ENCODE results near the gene CLTA.
"Not testable (repeated sequence)": the region's sequence is repeated elsewhere in the genome, so short reads cannot be mapped to it uniquely, and the experiment has no call there.

The CLTA gene

DNA sequence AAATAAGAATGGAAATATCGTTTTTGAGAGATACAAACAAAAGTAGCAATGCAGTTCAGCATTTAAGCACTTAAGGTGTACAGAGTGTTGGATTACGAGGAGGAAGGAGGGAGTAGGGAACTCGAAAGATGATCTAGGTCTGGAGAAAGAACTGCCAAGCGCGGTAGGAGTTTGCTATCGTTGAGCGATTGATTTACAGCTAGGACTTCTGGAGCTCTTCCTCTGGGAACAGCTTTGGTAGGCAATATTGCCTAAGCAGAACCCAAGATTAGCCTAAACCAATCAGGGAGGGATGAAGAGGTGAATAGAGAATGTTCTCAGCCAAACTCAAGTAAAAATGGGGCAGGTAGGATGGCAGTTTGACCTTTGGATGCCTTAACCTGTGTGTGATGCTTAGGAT lies 965 bp downstream of the CLTA start:
- no peak for DNase-seq

GRCh38 chr9:36192196-36192595 lies 1.5 kb downstream of the CLTA start:
- no peak for DNase-seq

- DNase-seq: no peak
These were observed 2.3 kb downstream of the CLTA start for GRCh38 chr9:36193023-36193422.

GRCh38 chr9:36194326-36195000 lies 3.7 kb downstream of the CLTA start:
- DNase-seq: no peak

GRCh38 chr9:36204906-36205547 lies 14.3 kb downstream of the CLTA start:
- DNase-seq: no peak

- DNase-seq: no peak
These were observed 16.3 kb downstream of the CLTA start for GRCh38 chr9:36207016-36207415.

DNA sequence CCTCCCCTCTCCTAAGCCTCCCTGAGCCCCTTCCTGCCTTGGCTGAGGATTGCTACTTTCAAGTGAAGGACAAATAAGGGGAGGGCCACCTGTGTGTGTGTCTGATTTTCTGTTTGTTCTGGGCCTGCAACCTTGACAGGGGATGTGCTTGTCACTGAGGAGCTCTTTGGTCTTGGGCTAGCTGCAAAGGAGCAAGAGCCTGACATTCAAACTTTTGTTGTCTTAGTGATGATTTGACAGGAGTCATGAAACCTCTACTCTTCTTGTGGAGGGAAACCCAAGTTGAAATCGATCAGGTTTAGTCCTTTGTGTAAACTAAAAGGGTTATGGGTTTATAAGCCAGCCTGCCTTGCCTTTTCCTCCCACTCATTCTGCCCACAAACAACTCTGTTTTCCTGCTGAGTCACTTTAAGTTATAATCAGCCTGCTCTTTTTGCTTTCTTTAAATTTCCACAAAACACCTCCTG lies 16.9 kb downstream of the CLTA start:
- no peak for DNase-seq

GRCh38 chr9:36208521-36209253 lies 18.0 kb downstream of the CLTA start:
- no peak for DNase-seq

DNA sequence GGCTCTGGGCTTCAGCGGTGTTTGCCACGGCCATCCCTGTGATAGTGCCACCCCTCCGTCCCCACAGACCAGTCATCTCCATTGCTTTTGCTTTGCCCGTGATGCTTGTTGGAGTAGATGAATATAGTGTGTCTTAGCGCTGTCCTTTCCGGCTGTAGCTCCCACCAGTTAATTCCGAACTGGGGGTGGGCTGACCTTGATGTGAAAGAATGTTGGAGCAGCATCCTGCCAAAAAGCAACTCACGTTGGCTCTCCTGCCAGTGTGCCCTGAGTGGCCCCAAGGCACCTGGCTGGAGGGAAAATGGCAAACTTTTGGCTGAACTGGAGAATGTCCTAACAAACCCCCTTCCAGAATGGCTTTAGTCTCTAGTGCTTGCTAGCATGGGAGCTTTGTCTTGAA lies 20.0 kb downstream of the CLTA start:
- DNase-seq: no peak

- DNase-seq: no peak
These were observed 20.8 kb downstream of the CLTA start for GRCh38 chr9:36211510-36211909.

DNA sequence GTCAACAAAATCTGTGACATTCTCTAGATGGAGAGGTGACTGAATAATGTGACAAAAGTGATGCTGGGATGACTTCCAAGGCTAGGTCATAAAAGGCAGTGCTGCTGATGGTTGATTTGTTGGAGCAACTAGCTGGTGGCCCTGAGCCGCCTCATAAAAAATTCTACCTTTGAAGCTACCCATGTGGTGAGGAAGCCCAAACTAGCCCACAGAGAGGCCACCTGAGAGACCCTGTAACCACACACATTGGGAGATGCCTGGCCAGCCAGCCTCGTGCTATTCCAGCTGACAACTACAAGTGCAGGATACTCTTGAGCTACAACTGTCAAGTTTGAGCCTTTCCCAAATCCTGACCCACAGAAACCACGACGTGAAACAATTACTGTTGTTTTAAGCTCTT lies 22.7 kb downstream of the CLTA start:
- no peak for DNase-seq

DNA sequence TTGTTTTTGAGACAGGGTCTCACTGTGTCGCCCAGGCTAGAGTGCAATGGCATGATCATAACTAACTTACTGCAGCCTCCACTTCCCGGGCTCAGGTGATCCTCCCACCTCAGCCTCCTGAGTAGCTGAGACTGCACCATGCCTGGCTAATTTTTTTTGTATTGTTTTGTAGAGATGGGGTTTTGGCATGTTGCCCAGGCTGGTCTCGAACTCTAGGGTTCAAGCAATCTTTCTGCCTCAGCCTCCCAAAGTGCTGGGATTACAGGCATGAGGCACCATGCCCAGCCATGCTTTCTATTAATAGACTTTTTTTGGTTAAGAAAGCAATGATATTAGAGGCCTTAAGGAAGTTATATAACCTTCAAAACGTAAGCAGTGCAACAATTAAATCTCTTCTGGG lies 23.3 kb downstream of the CLTA start:
- no peak for DNase-seq

- no peak for DNase-seq
These were observed 23.9 kb downstream of the CLTA start for GRCh38 chr9:36214571-36214970.

GRCh38 chr9:36217256-36217968 lies 26.7 kb downstream of the CLTA start:
- no peak for DNase-seq

GRCh38 chr9:36218011-36218410 lies 27.3 kb downstream of the CLTA start:
- DNase-seq: no peak

GRCh38 chr9:36218411-36218901 lies 27.7 kb downstream of the CLTA start:
- no peak for DNase-seq

DNA sequence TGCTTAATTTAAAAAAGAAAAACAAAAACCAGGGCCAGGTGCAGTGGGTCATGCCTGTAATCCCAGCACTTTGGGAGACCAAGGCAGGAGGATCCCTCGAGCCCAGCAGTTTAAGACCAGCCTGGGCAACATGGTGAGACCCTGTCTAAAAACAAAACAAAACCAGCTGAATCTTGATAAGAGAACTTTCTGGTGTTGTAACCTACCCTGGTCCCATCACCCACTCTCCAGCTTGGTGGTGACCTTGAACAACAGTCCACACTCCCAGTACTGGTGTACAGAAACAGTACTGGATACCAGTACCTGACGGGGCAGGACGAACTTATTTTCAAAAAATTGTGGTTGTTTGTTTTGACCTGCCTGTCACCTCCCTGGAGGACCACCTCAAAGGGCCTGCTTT lies 30.9 kb downstream of the CLTA start:
- no peak for DNase-seq

DNA sequence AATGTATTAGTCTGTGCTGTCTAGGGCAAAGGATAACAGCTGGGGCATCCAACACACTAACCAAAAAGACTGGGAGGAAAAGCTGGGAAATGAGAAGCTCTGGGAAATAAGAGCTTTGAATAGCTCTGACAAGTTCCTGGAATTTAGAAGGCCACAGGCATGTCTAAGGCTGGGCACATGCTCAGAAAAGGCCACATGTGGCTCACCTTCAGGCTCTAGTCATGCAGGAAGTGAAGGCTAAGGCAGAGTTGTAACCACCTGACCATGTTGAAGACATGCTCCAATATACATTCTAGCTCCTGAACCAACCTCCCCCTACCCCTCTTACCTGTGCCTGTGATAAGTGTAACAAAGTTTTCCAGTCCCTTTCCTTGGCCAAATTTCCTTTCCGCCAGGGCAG lies 31.7 kb downstream of the CLTA start:
- DNase-seq: no peak

DNA sequence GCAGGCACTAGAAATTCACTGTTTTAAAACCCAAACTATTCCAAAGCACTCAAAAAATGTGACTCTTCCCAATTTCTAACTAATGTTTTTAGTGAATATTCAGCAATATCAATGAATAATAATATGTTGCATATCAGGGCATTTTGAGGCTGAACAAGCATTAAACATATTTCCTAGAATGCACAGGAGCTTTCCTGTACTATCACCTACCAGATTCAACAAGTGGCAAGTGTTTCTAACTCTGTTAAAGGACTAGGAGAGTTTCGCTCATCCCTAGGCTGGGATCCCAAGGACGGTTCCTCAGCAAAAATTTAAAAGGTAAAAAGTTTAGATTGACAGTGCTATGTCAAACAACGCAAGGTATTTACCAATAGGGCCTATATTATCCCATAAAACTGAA lies 46.5 kb downstream of the CLTA start:
- DNase-seq: no peak

DNA sequence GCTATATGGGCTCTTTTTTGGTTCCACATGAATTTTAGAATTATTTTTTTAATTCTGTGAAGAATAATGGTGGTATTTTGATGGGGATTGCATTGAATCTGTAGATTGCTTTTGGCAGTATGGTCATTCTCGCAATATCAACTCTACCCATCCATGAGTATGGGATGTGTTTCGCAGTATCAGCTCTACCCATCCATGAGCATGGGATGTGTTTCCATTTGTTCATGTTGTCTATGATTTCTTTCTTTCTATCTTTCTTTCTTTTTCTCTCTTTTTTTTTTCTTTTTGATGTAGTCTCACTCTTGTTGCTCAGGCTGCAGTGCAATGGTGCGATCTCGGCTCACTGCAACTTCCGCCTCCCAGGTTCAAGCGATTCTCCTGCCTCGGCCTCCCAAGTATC lies 48.5 kb downstream of the CLTA start:
- not testable (repeated sequence) for DNase-seq

- not testable (repeated sequence) for DNase-seq
These were observed 49.0 kb downstream of the CLTA start for GRCh38 chr9:36239675-36240074.

GRCh38 chr9:36245906-36246305 lies 55.2 kb downstream of the CLTA start:
- no peak for DNase-seq

DNA sequence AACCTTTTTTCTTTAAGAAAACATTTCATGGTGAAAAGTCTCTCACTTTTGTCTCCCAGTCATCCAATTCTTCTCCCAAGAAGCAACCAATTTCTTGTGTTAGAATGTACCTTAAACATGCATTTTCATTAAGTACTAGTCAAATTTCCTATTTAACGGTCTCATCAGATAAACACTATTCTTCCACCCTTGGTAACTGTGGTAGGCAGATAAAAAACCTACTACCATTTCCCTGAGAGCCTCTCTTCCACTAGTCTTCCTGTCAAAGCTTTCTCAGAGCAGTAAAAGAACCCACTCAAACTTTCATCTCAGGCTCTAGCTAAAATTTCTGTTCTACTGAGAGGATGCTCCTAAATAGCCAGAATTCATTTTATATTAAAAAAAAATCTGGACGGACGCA lies 56.6 kb downstream of the CLTA start:
- DNase-seq: no peak
